Renal pelvis (tissue), 4 donors: ENCODE measurements around the gene ZP1. TPM values are rescaled to one million over a fixed set of nuclear protein-coding genes. Genes with fewer than 3 reads are reported as not detected.

Experiments
- DNase-seq: peaks from one replicate; pipeline ENCODE4 v3.0.0-alpha.2; 2013
- polyA plus RNA-seq, 3 donors: library from polyadenylated mRNA; unstranded; fragments of 120-200 nt; gene quantifications; one replicate each; pipeline ENCODE4 v1.2.1, GENCODE V29; 2013; ENCODE audit not compliant: insufficient read length in 3 of 3

ZP1 gene
- polyA plus RNA-seq, 3 donors, result 0.10 to 0.11 TPM; not detected in 1

DNA sequence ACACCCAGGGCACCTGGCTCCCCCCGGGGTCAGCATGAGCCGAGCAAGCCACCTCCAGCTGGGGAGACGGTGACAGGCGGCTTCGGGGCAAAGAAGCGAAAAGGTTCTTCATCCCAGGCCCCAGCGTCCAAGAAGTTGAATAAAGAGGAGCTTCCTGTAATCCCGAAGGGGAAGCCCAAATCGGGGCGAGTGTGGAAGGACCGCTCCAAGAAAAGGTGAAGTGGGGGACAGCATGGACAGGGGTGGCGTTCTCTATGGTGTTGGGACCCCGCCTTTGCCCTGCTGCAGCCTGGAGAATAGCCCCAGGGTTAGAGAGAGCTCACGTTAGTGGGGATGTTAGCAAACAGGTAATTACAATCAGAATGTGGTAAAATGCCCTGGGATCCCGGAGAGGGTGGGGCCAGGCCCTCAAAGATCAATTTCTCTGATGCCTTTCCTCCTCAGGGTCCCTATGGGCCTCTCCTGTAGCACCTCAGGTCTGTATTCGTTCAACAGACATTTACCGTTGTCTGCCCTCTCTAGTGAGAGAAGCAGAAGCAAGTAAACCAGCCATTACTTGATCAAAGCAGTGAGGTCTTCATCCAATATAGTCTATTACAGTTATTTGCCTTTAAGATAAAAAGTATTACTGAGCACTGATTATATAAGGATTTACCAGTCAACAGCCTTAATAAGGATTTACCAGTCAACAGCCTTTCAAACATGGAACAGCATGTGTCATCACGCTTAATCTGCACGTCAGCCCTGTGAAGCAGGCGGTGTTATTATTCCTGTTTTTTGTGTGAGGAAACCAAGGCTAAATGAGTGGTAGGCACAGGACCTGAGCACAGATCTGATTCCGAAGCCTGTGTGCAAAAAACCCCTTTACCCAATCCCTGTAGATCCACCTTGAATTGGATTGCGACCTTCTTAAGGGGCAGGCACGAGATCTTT, 24.4 kb upstream of the ZP1 start:
- no peak for DNase-seq

DNA sequence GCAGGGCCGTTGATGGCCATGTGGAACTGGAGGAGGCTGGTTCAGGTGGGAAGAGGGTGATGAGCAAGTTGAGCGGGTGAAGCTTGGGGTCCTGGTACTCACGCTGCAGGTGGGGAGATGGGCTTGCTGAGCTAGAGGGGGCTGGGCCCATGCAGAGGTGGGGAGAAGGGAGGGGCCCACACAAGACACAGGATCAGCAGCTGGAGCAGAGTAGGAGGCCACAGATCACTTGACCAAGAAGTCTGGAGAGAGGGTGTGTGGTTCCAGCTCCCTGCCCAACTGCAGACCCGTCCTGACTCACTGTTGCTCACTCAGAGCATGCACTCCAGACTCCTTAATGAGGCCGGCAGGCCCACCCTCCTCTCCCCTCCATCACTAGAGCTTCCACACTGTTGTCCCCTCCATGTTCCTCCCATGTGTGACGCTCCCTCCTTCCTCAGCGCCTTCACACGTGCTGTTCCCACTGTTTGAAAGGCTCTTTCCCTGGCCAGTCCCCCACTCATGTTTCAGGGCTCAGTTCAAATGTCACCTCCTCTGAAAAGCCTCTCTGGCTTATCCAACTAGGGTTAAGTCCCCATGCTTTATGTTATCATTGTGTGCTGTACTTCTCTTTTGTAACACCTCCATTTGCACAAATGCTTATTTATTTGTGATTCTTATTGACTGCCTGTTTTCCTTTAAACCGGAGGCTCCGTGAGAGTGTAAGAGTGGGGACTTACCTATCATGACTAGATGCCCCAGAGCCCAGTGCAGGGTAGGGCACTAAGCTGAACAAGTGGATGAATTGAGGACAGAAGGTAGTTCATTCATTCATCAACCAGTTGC, 23.1 kb upstream of the ZP1 start:
- no peak for DNase-seq

DNA sequence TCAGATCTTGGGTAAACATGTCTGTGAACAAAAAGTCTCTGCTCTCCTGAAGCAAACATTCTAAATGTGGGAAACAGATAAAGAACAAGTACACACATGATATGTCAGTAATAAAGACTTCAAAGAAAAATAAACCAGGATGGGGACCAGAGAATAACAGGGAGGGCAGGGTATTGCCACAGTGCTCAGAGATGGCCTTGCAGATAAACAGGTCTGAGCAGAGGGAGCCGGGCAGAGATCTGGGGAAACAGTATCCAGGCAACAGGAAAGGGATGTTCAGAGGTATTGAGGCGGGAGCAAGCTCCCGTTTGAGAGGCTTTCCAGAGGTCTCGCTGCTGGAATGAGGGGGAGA, 22.5 kb upstream of the ZP1 start:
- DNase-seq, result no peak

DNA sequence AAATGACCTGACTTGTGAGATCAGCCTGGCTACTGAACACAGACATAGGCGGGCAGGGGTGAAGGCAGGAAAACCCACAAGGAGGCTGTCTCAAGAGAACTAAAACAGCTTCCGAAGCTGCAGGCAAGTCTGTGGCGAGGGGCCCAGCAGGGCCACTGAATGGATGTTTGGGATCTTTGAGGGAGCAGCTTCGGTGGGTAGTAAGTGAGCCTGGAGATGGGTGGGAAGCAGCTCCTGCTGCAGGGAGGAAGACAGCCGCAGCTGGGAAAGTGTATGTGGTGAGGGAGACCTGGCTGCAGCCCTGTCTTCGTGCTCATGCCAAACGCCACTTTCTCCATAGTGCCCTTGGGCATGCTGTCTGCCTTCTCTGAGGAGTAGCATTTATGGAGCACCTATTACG, 22.0 kb upstream of the ZP1 start:
- no peak for DNase-seq

- DNase-seq, result no peak
These were observed 20.1 kb upstream of the ZP1 start for GRCh38 chr11:60847281-60847680.

DNA sequence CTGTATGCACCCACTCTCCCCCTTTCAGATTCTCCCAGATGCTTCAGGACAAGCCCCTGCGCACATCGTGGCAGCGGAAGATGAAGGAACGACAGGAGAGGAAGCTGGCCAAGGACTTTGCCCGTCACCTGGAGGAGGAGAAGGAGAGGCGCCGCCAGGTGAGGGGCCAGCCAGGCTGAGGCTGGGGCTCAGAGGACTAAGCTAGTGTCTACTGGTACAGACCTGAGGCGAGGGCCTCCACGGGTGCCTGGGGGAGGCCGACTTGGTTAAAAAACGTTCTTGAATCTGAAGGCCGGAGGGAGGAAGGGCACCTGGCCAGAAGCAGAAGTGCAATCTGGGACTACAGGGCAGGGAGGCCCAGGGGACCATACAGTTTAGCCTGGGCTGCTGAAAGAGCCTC, 19.4 kb upstream of the ZP1 start:
- DNase-seq, result no peak

DNA sequence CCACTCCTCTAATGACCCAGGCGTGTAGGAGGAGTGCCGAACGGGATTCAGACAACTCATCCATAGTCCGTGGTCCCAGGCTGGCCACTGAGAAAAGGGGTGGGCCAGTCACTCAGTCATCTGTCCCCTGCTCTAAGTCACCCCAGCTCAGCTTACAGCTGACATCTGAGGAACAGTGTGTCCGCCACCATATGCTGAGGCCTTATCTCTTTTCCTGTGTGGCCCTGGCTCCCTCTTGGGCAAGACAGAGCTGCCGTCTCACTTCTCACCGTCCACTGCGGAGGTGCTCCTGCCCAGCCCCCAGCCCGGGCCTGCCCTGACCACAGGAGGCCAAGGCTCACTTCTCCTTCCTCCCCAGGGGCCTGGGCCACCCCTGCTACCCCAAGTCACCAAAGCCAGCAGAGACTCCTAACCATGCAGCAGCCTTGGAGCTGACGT, 18.6 kb upstream of the ZP1 start:
- no peak for DNase-seq

DNA sequence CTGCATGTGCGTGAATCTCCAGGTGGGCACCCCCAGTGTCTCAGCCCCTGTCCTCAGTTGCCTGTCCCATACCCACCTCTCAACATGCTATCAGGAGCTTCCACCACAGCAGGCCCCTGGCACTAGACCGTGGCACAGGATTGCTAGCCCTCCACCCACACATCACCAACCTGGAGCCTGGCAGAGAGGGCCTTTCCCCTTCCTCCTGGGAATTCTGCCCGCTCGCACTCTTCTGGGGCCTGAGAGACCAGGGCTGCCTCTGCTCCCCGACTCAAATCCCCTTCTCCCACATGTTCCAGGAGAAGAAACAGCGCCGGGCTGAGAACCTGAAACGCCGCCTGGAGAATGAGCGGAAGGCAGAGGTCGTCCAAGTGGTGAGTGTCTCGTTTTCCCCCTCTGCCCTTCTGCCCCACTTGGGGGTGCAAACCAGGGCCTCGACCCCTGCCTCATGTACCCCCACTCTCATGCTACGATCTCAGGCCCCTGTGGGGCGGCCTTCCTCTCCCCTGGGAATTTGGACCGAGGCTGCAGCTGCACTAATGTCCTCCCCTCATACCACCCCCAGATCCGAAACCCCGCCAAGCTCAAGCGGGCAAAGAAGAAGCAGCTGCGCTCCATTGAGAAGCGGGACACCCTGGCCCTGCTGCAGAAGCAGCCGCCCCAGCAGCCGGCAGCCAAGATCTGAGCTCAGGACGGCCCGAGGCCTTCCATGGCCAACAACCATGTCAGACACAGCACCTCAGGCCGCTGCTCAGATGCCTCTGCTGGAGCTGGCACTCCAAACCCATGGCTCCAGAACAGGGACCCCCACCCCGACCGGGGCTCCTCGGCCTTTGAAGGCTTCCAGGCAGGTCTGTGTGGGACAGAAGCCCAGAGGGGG, 17.5 kb upstream of the ZP1 start:
- no peak for DNase-seq

DNA sequence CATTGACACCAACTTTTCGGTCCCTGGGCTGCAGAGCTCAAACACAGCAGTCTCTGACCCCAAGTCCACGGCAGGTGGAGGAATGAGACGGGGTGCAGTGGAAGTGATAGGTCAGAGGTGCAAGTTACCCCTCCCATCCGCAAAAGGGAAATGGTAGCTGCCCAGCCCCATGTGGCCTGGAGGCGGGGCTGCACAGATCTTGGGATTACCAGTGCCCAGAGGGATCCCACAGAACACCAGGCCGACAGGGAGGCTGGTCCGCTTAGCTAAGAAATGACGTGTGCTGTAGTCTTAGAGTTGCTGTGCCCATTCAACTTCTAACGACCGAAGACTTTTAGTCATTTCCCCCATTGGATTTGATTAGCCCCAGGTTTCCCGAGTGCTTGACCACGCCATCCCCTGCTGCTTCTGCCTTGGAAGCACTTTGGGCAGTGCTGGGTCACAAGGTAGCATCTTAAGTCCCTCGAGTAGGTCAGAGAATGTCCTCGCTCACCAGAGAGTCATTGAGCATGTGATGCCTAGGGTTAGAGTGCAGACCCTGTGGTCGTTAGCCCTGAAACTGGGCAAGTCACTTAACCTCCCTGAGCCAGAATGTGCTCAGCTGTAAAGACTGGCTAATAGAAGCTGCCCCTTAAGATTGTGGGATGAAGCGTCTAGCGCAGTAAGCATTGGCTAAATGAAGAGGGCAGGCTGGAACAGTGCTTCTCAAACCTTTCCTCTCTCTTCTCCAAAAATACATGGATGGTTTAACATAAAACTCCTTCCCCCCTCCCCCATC, 15.8 kb upstream of the ZP1 start:
- no peak for DNase-seq

DNA sequence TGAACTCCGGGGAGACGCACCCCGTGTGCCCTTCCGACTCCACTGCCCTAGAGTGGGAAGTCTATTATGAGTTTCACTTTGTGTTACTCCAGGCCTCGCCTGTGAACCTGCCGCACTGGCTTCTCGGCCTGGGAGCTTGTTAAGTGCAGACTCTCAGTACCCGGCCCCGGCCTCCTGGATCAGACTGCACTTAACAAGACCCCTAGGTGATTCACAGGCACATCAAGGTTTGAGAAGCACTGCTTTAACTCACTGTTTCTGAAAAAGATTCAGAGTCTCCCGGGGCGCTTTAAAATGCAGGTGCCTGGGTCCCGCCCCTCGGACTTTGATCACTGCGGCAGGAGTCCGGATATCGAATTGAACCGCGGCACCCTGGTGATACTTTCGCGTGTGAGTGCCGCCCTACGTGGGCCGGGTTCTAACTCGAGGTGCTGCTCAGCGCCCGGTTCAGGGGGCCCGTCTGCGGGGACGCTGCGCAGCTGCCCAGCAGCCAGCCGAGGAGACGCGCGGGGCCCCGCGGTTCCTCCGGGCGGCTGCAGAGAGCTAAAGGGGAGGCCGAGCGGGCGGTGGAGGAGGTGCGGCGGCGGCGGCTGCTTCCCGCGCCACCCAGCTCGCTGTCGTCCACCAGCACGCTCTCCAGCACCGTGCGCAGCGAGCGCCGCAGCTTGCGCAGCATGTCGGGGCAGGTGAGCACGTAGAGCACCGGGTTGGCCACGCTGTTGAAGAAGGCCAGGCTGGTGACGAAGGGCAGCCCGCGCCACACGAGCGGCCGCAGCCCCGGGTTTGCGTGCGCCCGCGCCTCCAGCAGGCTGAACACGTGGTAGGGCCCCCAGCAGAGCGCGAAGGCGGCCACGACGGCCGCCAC, 15.0 kb upstream of the ZP1 start:
- DNase-seq, result no peak

GRCh38 chr11:60852982-60853950, 14.1 kb upstream of the ZP1 start:
- no peak for DNase-seq

DNA sequence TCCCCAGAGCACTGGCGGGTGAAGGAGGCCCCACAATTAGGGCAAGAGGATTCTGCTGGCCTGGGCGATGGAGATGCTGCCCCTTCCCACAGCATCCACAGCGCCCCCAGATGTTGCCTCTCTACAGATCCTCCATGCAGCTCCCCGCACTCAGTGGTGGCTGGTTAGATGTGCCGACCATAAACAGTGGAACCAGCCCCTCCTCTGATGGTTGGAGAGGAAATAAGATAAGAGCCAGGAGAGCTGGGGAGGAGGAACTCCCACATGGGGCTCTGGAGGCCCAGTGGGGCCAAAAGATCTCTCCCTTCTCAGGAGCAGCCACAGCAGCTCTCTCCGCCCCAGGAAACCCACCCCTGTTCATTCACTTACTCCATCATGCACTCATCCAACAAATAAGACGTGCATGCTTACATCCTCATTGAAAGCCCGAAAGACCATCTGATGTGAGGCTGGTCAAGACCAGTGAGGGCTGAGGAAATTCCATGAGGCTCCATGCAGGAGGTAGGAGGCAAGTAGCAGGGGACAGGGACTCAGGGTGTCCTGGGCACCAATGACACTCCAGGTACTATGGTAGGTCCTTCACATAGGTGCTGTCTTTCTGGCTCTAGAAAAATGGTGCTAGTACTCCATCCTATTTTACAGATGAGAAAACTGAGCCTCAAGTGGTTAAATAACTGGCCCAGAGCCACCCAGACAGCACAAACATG, 13.0 kb upstream of the ZP1 start:
- DNase-seq, result no peak

GRCh38 chr11:60854847-60855725, 12.3 kb upstream of the ZP1 start:
- no peak for DNase-seq

DNA sequence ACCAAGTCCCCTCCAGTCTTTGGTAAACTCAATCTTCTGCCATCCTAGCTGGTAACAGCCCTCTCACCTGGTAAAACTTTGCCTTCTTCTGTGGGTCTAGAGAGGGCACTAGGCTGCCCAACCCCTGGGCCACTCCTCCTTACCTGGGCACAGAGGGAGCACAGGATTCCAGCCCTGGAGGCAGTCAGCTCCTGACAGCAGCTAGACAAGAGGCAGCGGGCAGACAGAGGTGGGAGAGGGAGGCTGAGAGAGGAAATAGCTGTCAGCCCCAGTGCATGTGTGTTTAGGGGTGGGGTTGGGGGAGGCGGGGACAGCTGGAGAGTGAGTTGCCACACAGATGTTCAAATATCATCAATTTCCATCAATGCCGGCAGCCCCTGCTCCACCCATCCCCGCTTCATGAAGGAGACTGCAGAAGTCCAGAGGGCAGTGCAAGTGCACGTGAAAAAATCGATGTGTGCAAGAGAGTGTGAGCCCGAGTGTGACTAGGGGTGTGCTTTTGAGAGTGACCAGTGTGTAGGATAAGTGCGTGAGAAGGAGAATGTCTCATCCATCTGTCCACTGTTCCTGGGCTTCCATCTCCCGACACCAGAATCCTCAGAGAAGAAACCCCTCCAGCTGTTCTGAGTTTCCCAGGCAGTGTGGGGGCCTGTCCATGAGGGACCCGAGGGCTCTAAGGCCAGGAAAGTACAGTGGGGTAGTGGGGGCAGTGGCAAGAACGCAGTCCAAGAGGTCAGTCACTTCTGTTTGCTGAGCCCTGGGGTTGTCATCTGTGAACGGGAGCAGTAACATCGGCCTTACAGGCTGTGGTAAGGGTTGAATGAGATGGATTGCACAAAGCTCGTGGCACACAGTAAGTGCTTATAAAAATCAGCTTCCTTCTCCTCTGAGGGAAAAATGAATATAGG, 11.4 kb upstream of the ZP1 start, which contains the start of gene PTGDR2:
Gene PTGDR2, minus strand, starts transcription at position 225 of the 908 bp plus-strand sequence. CDS start 2,228 bp downstream, outside the sequence.
- no peak for DNase-seq

GRCh38 chr11:60857378-60858232, 9.7 kb upstream of the ZP1 start:
- DNase-seq, result no peak
